GM23338 (cell line): ENCODE results near the gene NGDN. TPM values are rescaled to one million over a fixed set of nuclear protein-coding genes. Genes with fewer than 3 reads are reported as not detected.

ENCODE experiments used
- ATAC-seq: fragments of 200-7000 bp; cut with Tn5 transposase; 3 replicates; pipeline ENCODE4 v1.9.1; 2020
- DNase-seq: peaks from one replicate; pipeline ENCODE4 v3.0.0-alpha.2; 2015; ENCODE audit warnings: low spot score
- H2AFZ ChIP-seq: fragments of 200-600 bp; sonication (generic); 2 replicates; pipeline ENCODE4 v1.8.0; 2016; ENCODE audit warnings: antibody characterized with exemption, mild to moderate bottlenecking, moderate library complexity
- H3F3A ChIP-seq: fragments of 200-600 bp; sonication (generic); replicated peaks from 2 replicates; pipeline ENCODE4 v1.8.0; 2017; ENCODE audit warnings: antibody characterized with exemption, mixed run types, low read depth
- H3K27ac ChIP-seq: fragments of 200-600 bp; sonication (generic); 2 replicates; pipeline ENCODE4 v1.6.1; 2016; ENCODE audit warnings: low read depth
- H3K27me3 ChIP-seq: fragments of 200-600 bp; sonication (generic); 2 replicates; pipeline ENCODE4 v1.8.0; 2016; ENCODE audit warnings: mild to moderate bottlenecking, mixed run types, moderate library complexity; ENCODE audit not compliant: insufficient read depth
- H3K36me3 ChIP-seq: fragments of 200-600 bp; sonication (generic); 2 replicates; pipeline ENCODE4 v1.8.0; 2016; ENCODE audit warnings: mild to moderate bottlenecking; ENCODE audit not compliant: insufficient read depth
- H3K4me1 ChIP-seq: fragments of 200-600 bp; sonication (generic); 2 replicates; pipeline ENCODE4 v1.8.0; 2016; ENCODE audit warnings: mild to moderate bottlenecking, moderate library complexity; ENCODE audit not compliant: insufficient read depth
- H3K4me2 ChIP-seq: fragments of 200-600 bp; sonication (generic); 2 replicates; pipeline ENCODE4 v1.7.1; 2017; ENCODE audit warnings: mixed run types
- H3K4me3 ChIP-seq: fragments of 200-600 bp; sonication (generic); 2 replicates; pipeline ENCODE4 v1.6.1; 2016; ENCODE audit warnings: mixed run types
- H3K79me2 ChIP-seq: fragments of 200-600 bp; sonication (generic); replicated peaks from 2 replicates; pipeline ENCODE4 v1.8.0; 2017; ENCODE audit warnings: mild to moderate bottlenecking; ENCODE audit not compliant: insufficient read depth
- H3K9me2 ChIP-seq: fragments of 200-600 bp; sonication (generic); 2 replicates; pipeline ENCODE4 v1.8.0; 2017; ENCODE audit not compliant: insufficient read depth
- H4K20me1 ChIP-seq: fragments of 200-600 bp; sonication (generic); replicated peaks from 2 replicates; pipeline ENCODE4 v1.8.0; 2017; ENCODE audit warnings: mild to moderate bottlenecking; ENCODE audit not compliant: insufficient read depth
- H3K27ac Mint-ChIP-seq: 2 replicates; pipeline ENCODE4 v1.8.0; 2020; ENCODE audit warnings: inconsistent platforms, mild to moderate bottlenecking, moderate library complexity, mixed read lengths
- H3K27me3 Mint-ChIP-seq: 3 replicates; pipeline ENCODE4 v1.8.0; 2022; ENCODE audit warnings: low read depth, mild to moderate bottlenecking, moderate library complexity, mixed read lengths, inconsistent platforms; ENCODE audit not compliant: insufficient read depth, poor library complexity
- H3K36me3 Mint-ChIP-seq: 3 replicates; pipeline ENCODE4 v1.8.0; 2021; ENCODE audit warnings: low read depth, mild to moderate bottlenecking, inconsistent platforms, moderate library complexity, mixed read lengths
- H3K4me1 Mint-ChIP-seq: 3 replicates; pipeline ENCODE4 v1.8.0; 2020; ENCODE audit warnings: mild to moderate bottlenecking, inconsistent platforms, mixed read lengths
- H3K4me3 Mint-ChIP-seq: 3 replicates; pipeline ENCODE4 v1.8.0; 2021; ENCODE audit warnings: moderate library complexity, mild to moderate bottlenecking, inconsistent platforms, mixed read lengths
- H3K9me3 Mint-ChIP-seq: 3 replicates; pipeline ENCODE4 v1.8.0; 2020; ENCODE audit warnings: moderate library complexity, mild to moderate bottlenecking, inconsistent platforms, mixed read lengths
- CREB1 ChIP-seq: fragments of 250-450 bp; sonication (Bioruptor Pico); IDR thresholded peaks from 2 replicates; pipeline ENCODE4 v1.5.0; 2020; ENCODE audit warnings: low read depth, mild to moderate bottlenecking, moderate library complexity
- EZH2 ChIP-seq: fragments of 200-600 bp; sonication (generic); IDR thresholded peaks from one replicate; pipeline ENCODE4 v1.8.0; 2017; ENCODE audit warnings: antibody characterized with exemption, mild to moderate bottlenecking, low read depth; ENCODE audit not compliant: unreplicated experiment
- EZH2phosphoT487 ChIP-seq: fragments of 200-600 bp; sonication (generic); IDR thresholded peaks from one replicate; pipeline ENCODE4 v1.8.1; 2018; ENCODE audit warnings: antibody characterized with exemption; ENCODE audit not compliant: unreplicated experiment
- JUNB ChIP-seq: IDR thresholded peaks from one replicate; pipeline ENCODE4 v1.6.1; 2016; ENCODE audit warnings: antibody characterized with exemption; ENCODE audit not compliant: unreplicated experiment
- NANOG ChIP-seq: IDR thresholded peaks from 2 replicates; pipeline ENCODE4 v1.6.1; 2016; ENCODE audit warnings: antibody characterized with exemption, borderline replicate concordance
- POLR2AphosphoS5 ChIP-seq: IDR thresholded peaks from 2 replicates; pipeline ENCODE4 v1.6.1; 2016; ENCODE audit warnings: antibody characterized with exemption, low read depth
- STAT1 ChIP-seq: IDR thresholded peaks from one replicate; pipeline ENCODE4 v1.6.1; 2016; ENCODE audit warnings: antibody characterized with exemption; ENCODE audit not compliant: unreplicated experiment
- ZNF114 ChIP-seq: fragments of 250-450 bp; sonication (Bioruptor Pico); IDR thresholded peaks from 2 replicates; pipeline ENCODE4 v1.5.0; 2020; ENCODE audit warnings: mild to moderate bottlenecking, moderate library complexity
- ZNF331 ChIP-seq: fragments of 250-450 bp; sonication (Bioruptor Pico); IDR thresholded peaks from 2 replicates; pipeline ENCODE4 v1.5.0; 2020; ENCODE audit warnings: low read depth, mild to moderate bottlenecking, moderate library complexity
- polyA plus RNA-seq: library from polyadenylated mRNA; unstranded; fragments of >200 nt; fragmentation: Nextera tagmentation; extraction: Ambion mirVana; gene quantifications from 2 replicates; pipeline ENCODE4 v1.2.1, GENCODE V29; 2016
- total RNA-seq: library from RNA; depleted of rRNA; stranded (reverse); fragments of >200 nt; shearing (Covaris generic); gene quantifications from 2 replicates; pipeline ENCODE4 v1.2.3, GENCODE V29; 2014
- TF ChIP-seq, protein P1 (sequence below): IDR thresholded peaks from one replicate; pipeline ENCODE4 v1.6.1; 2018; ENCODE audit warnings: antibody characterized with exemption; ENCODE audit not compliant: unreplicated experiment
- TF ChIP-seq, protein P2 (sequence below): IDR thresholded peaks from 2 replicates; pipeline ENCODE4 v1.6.1; 2016; ENCODE audit warnings: antibody characterized with exemption
- TF ChIP-seq, protein P3 (sequence below), 2 experiments: fragments of 200-600 bp in 1 of 2; sonication (generic) in 1 of 2; conservative IDR thresholded peaks; 2 replicates each; pipeline versions ENCODE4 v1.5.1 to v1.6.1; 2016 to 2017; ENCODE audit warnings: antibody characterized with exemption in 2 of 2, low read depth in 2 of 2, mild to moderate bottlenecking in 2 of 2, moderate library complexity in 1 of 2
- TF ChIP-seq, protein P4 (sequence below): fragments of 250-450 bp; sonication (Bioruptor Pico); IDR thresholded peaks from 2 replicates; pipeline ENCODE4 v1.5.0; 2020; ENCODE audit warnings: mild to moderate bottlenecking, moderate library complexity

NGDN gene
- total and polyA plus RNA-seq, 2 experiments from 2014 or later, result 48.6 to 90.8 TPM

DNA sequence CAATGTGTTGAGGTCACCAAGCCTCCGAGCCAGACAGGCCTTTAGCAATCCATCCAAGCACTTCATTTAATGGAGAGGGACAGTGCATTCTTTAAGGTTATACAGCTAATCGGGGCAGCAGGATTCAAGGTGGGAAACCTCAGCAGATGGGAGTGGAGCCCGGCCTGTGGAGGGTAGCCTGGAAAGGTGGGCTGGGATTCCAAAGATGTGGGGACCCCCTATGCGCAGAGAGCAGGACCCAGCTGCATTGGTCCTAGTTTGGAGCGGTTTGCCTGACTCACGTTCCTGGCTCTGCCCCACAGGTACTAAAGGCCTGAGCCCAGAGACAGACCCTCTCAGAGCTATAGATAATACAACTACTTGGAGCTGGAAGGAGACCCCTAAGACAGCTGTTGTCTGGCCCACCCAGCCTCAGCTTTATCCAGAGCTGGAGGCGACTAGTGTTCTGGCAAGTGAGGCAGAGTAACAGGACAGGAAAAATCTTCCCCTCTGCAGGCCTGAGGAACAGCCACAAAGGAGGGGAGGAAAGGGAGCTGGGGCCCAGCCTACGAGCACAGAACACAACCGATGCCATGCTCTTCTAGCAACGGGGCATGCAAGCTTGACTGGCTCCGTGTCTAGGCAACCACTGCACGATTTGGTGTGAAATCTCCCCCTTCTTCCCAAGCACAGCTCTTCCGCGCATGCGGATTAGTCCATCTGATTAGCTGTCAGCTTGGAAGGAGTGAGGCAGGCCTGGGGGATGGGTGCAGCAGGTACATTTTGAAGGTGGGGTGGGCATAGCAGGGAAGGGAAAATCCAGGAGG, 33.0 kb upstream of the NGDN start:
- no peak for ATAC-seq
- Histone ChIP-seq H3K27me3 (no peaks in the 10 kb centered on the region), H3K9me2 (peaks cover 7% of the 10 kb centered on the region; the same call in 1 of the 2 replicates), H3K36me3 (no peaks in the 10 kb centered on the region), H3K79me2 (no peaks in the 10 kb centered on the region), H3K4me2 (no peak overlapping the region), H3F3A (no peaks in the 10 kb centered on the region), H2AFZ (no peak overlapping the region; the same call in 1 of the 2 replicates), H3K4me1 (peaks cover 14% of the 10 kb centered on the region), H3K4me3 (no peak overlapping the region), H4K20me1 (no peaks in the 10 kb centered on the region), H3K27ac (no peak overlapping the region)
- no peak for DNase-seq
- Mint-ChIP-seq H3K27ac (no peak overlapping the region), H3K27me3 (peaks cover 19% of the 10 kb centered on the region), H3K9me3 (no peaks in the 10 kb centered on the region), H3K36me3 (no peaks in the 10 kb centered on the region; the same call in 2 of the 3 replicates), H3K4me1 (peaks cover 14% of the 10 kb centered on the region), H3K4me3 (no peak overlapping the region)
- TF ChIP-seq NANOG, result no peak
- no peak for TF ChIP-seq EZH2
- TF ChIP-seq EZH2phosphoT487, result no peak
- no peak for TF ChIP-seq JUNB
- TF ChIP-seq, protein P1, sequence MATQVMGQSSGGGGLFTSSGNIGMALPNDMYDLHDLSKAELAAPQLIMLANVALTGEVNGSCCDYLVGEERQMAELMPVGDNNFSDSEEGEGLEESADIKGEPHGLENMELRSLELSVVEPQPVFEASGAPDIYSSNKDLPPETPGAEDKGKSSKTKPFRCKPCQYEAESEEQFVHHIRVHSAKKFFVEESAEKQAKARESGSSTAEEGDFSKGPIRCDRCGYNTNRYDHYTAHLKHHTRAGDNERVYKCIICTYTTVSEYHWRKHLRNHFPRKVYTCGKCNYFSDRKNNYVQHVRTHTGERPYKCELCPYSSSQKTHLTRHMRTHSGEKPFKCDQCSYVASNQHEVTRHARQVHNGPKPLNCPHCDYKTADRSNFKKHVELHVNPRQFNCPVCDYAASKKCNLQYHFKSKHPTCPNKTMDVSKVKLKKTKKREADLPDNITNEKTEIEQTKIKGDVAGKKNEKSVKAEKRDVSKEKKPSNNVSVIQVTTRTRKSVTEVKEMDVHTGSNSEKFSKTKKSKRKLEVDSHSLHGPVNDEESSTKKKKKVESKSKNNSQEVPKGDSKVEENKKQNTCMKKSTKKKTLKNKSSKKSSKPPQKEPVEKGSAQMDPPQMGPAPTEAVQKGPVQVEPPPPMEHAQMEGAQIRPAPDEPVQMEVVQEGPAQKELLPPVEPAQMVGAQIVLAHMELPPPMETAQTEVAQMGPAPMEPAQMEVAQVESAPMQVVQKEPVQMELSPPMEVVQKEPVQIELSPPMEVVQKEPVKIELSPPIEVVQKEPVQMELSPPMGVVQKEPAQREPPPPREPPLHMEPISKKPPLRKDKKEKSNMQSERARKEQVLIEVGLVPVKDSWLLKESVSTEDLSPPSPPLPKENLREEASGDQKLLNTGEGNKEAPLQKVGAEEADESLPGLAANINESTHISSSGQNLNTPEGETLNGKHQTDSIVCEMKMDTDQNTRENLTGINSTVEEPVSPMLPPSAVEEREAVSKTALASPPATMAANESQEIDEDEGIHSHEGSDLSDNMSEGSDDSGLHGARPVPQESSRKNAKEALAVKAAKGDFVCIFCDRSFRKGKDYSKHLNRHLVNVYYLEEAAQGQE, result no peak
- no peak for TF ChIP-seq ZNF114
- no peak for TF ChIP-seq ZNF331 (CRISPR knock-in tag)
- TF ChIP-seq, protein P2, sequence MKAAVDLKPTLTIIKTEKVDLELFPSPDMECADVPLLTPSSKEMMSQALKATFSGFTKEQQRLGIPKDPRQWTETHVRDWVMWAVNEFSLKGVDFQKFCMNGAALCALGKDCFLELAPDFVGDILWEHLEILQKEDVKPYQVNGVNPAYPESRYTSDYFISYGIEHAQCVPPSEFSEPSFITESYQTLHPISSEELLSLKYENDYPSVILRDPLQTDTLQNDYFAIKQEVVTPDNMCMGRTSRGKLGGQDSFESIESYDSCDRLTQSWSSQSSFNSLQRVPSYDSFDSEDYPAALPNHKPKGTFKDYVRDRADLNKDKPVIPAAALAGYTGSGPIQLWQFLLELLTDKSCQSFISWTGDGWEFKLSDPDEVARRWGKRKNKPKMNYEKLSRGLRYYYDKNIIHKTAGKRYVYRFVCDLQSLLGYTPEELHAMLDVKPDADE, result no peak
- TF ChIP-seq CREB1 (CRISPR knock-in tag), result no peak
- TF ChIP-seq POLR2AphosphoS5, result no peak
- TF ChIP-seq, protein P3, sequence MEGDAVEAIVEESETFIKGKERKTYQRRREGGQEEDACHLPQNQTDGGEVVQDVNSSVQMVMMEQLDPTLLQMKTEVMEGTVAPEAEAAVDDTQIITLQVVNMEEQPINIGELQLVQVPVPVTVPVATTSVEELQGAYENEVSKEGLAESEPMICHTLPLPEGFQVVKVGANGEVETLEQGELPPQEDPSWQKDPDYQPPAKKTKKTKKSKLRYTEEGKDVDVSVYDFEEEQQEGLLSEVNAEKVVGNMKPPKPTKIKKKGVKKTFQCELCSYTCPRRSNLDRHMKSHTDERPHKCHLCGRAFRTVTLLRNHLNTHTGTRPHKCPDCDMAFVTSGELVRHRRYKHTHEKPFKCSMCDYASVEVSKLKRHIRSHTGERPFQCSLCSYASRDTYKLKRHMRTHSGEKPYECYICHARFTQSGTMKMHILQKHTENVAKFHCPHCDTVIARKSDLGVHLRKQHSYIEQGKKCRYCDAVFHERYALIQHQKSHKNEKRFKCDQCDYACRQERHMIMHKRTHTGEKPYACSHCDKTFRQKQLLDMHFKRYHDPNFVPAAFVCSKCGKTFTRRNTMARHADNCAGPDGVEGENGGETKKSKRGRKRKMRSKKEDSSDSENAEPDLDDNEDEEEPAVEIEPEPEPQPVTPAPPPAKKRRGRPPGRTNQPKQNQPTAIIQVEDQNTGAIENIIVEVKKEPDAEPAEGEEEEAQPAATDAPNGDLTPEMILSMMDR (conservative IDR thresholded peaks at IDR 0.05; ENCODE audit: low read depth in 2 of 2), result no peak
- no peak for TF ChIP-seq STAT1
- TF ChIP-seq, protein P4, sequence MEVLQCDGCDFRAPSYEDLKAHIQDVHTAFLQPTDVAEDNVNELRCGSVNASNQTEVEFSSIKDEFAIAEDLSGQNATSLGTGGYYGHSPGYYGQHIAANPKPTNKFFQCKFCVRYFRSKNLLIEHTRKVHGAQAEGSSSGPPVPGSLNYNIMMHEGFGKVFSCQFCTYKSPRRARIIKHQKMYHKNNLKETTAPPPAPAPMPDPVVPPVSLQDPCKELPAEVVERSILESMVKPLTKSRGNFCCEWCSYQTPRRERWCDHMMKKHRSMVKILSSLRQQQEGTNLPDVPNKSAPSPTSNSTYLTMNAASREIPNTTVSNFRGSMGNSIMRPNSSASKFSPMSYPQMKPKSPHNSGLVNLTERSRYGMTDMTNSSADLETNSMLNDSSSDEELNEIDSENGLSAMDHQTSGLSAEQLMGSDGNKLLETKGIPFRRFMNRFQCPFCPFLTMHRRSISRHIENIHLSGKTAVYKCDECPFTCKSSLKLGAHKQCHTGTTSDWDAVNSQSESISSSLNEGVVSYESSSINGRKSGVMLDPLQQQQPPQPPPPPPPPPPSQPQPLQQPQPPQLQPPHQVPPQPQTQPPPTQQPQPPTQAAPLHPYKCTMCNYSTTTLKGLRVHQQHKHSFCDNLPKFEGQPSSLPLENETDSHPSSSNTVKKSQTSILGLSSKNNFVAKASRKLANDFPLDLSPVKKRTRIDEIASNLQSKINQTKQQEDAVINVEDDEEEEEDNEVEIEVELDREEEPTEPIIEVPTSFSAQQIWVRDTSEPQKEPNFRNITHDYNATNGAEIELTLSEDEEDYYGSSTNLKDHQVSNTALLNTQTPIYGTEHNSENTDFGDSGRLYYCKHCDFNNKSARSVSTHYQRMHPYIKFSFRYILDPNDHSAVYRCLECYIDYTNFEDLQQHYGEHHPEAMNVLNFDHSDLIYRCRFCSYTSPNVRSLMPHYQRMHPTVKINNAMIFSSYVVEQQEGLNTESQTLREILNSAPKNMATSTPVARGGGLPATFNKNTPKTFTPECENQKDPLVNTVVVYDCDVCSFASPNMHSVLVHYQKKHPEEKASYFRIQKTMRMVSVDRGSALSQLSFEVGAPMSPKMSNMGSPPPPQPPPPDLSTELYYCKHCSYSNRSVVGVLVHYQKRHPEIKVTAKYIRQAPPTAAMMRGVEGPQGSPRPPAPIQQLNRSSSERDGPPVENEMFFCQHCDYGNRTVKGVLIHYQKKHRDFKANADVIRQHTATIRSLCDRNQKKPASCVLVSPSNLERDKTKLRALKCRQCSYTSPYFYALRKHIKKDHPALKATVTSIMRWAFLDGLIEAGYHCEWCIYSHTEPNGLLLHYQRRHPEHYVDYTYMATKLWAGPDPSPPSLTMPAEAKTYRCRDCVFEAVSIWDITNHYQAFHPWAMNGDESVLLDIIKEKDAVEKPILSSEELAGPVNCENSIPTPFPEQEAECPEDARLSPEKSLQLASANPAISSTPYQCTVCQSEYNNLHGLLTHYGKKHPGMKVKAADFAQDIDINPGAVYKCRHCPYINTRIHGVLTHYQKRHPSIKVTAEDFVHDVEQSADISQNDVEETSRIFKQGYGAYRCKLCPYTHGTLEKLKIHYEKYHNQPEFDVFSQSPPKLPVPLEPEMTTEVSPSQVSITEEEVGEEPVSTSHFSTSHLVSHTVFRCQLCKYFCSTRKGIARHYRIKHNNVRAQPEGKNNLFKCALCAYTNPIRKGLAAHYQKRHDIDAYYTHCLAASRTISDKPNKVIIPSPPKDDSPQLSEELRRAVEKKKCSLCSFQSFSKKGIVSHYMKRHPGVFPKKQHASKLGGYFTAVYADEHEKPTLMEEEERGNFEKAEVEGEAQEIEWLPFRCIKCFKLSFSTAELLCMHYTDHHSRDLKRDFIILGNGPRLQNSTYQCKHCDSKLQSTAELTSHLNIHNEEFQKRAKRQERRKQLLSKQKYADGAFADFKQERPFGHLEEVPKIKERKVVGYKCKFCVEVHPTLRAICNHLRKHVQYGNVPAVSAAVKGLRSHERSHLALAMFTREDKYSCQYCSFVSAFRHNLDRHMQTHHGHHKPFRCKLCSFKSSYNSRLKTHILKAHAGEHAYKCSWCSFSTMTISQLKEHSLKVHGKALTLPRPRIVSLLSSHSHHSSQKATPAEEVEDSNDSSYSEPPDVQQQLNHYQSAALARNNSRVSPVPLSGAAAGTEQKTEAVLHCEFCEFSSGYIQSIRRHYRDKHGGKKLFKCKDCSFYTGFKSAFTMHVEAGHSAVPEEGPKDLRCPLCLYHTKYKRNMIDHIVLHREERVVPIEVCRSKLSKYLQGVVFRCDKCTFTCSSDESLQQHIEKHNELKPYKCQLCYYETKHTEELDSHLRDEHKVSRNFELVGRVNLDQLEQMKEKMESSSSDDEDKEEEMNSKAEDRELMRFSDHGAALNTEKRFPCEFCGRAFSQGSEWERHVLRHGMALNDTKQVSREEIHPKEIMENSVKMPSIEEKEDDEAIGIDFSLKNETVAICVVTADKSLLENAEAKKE (CRISPR knock-in tag), result no peak
